ENCODE data around the gene SUSD2.
"Not testable (repeated sequence)": the region's sequence is repeated elsewhere in the genome, so short reads cannot be mapped to it uniquely, and the experiment has no call there.

SUSD2 gene

GRCh38 chr22:24176040-24176439 is 5.2 kb upstream of the SUSD2 start:
- DNase-seq (ENCODE audit: low read depth, low spot score): no peak

GRCh38 chr22:24176630-24177029 is 4.7 kb upstream of the SUSD2 start:
- no peak for DNase-seq (ENCODE audit: low read depth, low spot score)

GRCh38 chr22:24177045-24177444 is 4.2 kb upstream of the SUSD2 start:
- no peak for DNase-seq (ENCODE audit: low read depth, low spot score)

- DNase-seq (ENCODE audit: low read depth, low spot score): no peak
These were observed 3.8 kb upstream of the SUSD2 start for GRCh38 chr22:24177456-24177855.

GRCh38 chr22:24178021-24178431 is 3.3 kb upstream of the SUSD2 start:
- no peak for DNase-seq (ENCODE audit: low read depth, low spot score)

GRCh38 chr22:24178502-24179440 is 2.5 kb upstream of the SUSD2 start:
- no peak for DNase-seq (ENCODE audit: low read depth, low spot score)

- no peak for DNase-seq (ENCODE audit: low read depth, low spot score)
These were observed 1.6 kb upstream of the SUSD2 start for GRCh38 chr22:24179478-24180210.

- DNase-seq (ENCODE audit: low read depth, low spot score): no peak
These were observed 785 bp upstream of the SUSD2 start for GRCh38 chr22:24180316-24181087.

- no peak for DNase-seq (ENCODE audit: low read depth, low spot score)
These were observed 961 bp downstream of the SUSD2 start for GRCh38 chr22:24181996-24182899.

- DNase-seq (ENCODE audit: low read depth, low spot score): not testable (repeated sequence)
These were observed 1.6 kb downstream of the SUSD2 start for GRCh38 chr22:24182900-24183246.

- DNase-seq (ENCODE audit: low read depth, low spot score): no peak
These were observed 2.2 kb downstream of the SUSD2 start for GRCh38 chr22:24183321-24184031.

- no peak for DNase-seq (ENCODE audit: low read depth, low spot score)
These were observed 2.9 kb downstream of the SUSD2 start for GRCh38 chr22:24184057-24184798.

- no peak for DNase-seq (ENCODE audit: low read depth, low spot score)
These were observed 3.8 kb downstream of the SUSD2 start for GRCh38 chr22:24185001-24185500.

GRCh38 chr22:24185501-24186351 is 4.4 kb downstream of the SUSD2 start:
- DNase-seq (ENCODE audit: low read depth, low spot score): no peak

- no peak for DNase-seq (ENCODE audit: low read depth, low spot score)
These were observed 5.1 kb downstream of the SUSD2 start for GRCh38 chr22:24186352-24186740.

GRCh38 chr22:24186892-24187670 is 5.8 kb downstream of the SUSD2 start:
- no peak for DNase-seq (ENCODE audit: low read depth, low spot score)

GRCh38 chr22:24187731-24188644 is 6.7 kb downstream of the SUSD2 start:
- DNase-seq (ENCODE audit: low read depth, low spot score): no peak
